Loucy (cell line): ENCODE results near the gene GALNT18.

Source experiments
- CTCF ChIP-seq: fragments of 200-600 bp; sonication (generic); conservative IDR thresholded peaks from 2 replicates; pipeline ENCODE4 v1.5.1; 2014; ENCODE audit warnings: mild to moderate bottlenecking, antibody characterized with exemption, low read length
- EZH2phosphoT487 ChIP-seq: fragments of 200-600 bp; IDR thresholded peaks from 2 replicates; pipeline ENCODE4 v1.6.1; 2018; ENCODE audit warnings: antibody characterized with exemption, mild to moderate bottlenecking, moderate library complexity, borderline replicate concordance

- TF ChIP-seq CTCF: no peak
- TF ChIP-seq EZH2phosphoT487: no peak
These were observed 128.1 kb downstream of the GALNT18 start for GRCh38 chr11:11493698-11494097.
